Liver (tissue), 9 donors: Measurements from ENCODE around the gene NT5DC1. TPM values are rescaled to one million over a fixed set of nuclear protein-coding genes. Genes with fewer than 3 reads are reported as not detected.

Experiments used
- DNase-seq: peaks from one replicate; pipeline ENCODE4 v3.0.0-alpha.2; 2017; ENCODE audit warnings: low spot score
- H3K27ac ChIP-seq, 2 donors: one replicate each; pipeline ENCODE4 v1.7.0; 2013; ENCODE audit warnings: inconsistent platforms in 2 of 2, low read length in 2 of 2, control low read depth in 1 of 2, low read depth in 1 of 2, mild to moderate bottlenecking in 1 of 2
- H3K27me3 ChIP-seq, 4 donors: one replicate each; pipeline versions ENCODE4 v1.6.1 to v1.7.0; 2013; ENCODE audit warnings: low read length in 3 of 4, inconsistent platforms in 1 of 4, mild to moderate bottlenecking in 1 of 4, moderate library complexity in 1 of 4; ENCODE audit not compliant: control insufficient read depth in 4 of 4, insufficient read depth in 4 of 4
- H3K36me3 ChIP-seq, 4 donors: one replicate each; pipeline versions ENCODE4 v1.6.1 to v1.7.0; 2013; ENCODE audit warnings: low read length in 3 of 4, mild to moderate bottlenecking in 3 of 4, low read depth in 1 of 4, moderate library complexity in 1 of 4; ENCODE audit not compliant: control insufficient read depth in 4 of 4, insufficient read depth in 3 of 4
- H3K4me1 ChIP-seq, 4 donors: one replicate each; pipeline versions ENCODE4 v1.6.1 to v1.7.0; 2013; ENCODE audit warnings: low read length in 3 of 4, mild to moderate bottlenecking in 3 of 4, moderate library complexity in 1 of 4; ENCODE audit not compliant: control insufficient read depth in 4 of 4, insufficient read depth in 4 of 4
- H3K4me3 ChIP-seq, 3 donors: one replicate each; pipeline versions ENCODE4 v1.6.1 to v1.7.0; 2013; ENCODE audit warnings: low read length in 3 of 3, control low read depth in 1 of 3, low read depth in 1 of 3, mild to moderate bottlenecking in 1 of 3
- H3K9ac ChIP-seq, 2 donors: one replicate each; pipeline ENCODE4 v1.7.0; 2013; ENCODE audit warnings: low read length in 2 of 2, mild to moderate bottlenecking in 2 of 2, moderate library complexity in 2 of 2, control low read depth in 1 of 2, low read depth in 1 of 2
- H3K9me3 ChIP-seq, 4 donors: one replicate each; pipeline versions ENCODE4 v1.6.1 to v1.7.0; 2013; ENCODE audit warnings: low read length in 3 of 4; ENCODE audit not compliant: control insufficient read depth in 4 of 4
- EGR1 ChIP-seq, 2 donors: IDR thresholded peaks; 2 replicates each; pipeline ENCODE4 v1.6.1; 2016 to 2018; ENCODE audit warnings: antibody characterized with exemption in 2 of 2, low read depth in 2 of 2
- FOXA1 ChIP-seq: IDR thresholded peaks from 2 replicates; pipeline ENCODE4 v1.6.1; 2016; ENCODE audit warnings: antibody characterized with exemption
- FOXA2 ChIP-seq: IDR thresholded peaks from 2 replicates; pipeline ENCODE4 v1.6.1; 2016; ENCODE audit warnings: antibody characterized with exemption
- GABPA ChIP-seq, 2 donors: IDR thresholded peaks in 1 of 2; conservative IDR thresholded peaks in 1 of 2; 2 replicates each; pipeline ENCODE4 v1.6.1; 2016; ENCODE audit warnings: antibody characterized with exemption in 2 of 2, mild to moderate bottlenecking in 1 of 2, moderate library complexity in 1 of 2
- HNF4A ChIP-seq, 2 donors: conservative IDR thresholded peaks; 2 replicates each; pipeline ENCODE4 v1.6.1; 2016; ENCODE audit warnings: antibody characterized with exemption in 2 of 2, mild to moderate bottlenecking in 2 of 2
- HNF4G ChIP-seq: IDR thresholded peaks from 2 replicates; pipeline ENCODE4 v1.6.1; 2016; ENCODE audit warnings: antibody characterized with exemption
- JUND ChIP-seq, 2 donors: IDR thresholded peaks; 2 replicates each; pipeline ENCODE4 v1.6.1; 2016; ENCODE audit warnings: antibody characterized with exemption in 2 of 2
- NR2F2 ChIP-seq: IDR thresholded peaks from 2 replicates; pipeline ENCODE4 v1.6.1; 2016; ENCODE audit warnings: antibody characterized with exemption
- RAD21 ChIP-seq, 2 donors: IDR thresholded peaks; 2 replicates each; pipeline ENCODE4 v1.6.1; 2016; ENCODE audit warnings: antibody characterized with exemption in 2 of 2, mild to moderate bottlenecking in 2 of 2
- RXRA ChIP-seq, 2 donors: IDR thresholded peaks; 2 replicates each; pipeline ENCODE4 v1.6.1; 2017 to 2018; ENCODE audit warnings: antibody characterized with exemption in 2 of 2, mild to moderate bottlenecking in 1 of 2
- SP1 ChIP-seq: IDR thresholded peaks from 2 replicates; pipeline ENCODE4 v1.6.1; 2018; ENCODE audit warnings: antibody characterized with exemption, mild to moderate bottlenecking
- TAF1 ChIP-seq: conservative IDR thresholded peaks from 2 replicates; pipeline ENCODE4 v1.6.1; 2016; ENCODE audit warnings: antibody characterized with exemption, mild to moderate bottlenecking
- YY1 ChIP-seq: IDR thresholded peaks from 2 replicates; pipeline ENCODE4 v1.6.1; 2016; ENCODE audit warnings: antibody characterized with exemption, mild to moderate bottlenecking
- WGBS: extraction: QIAGEN DNeasy Blood & Tissue Kit; methylation state at CpG from one replicate; pipeline ENCODE4 v1.1.7; 2013; 5-methylcytosine and 5-hydroxymethylcytosine counted together
- polyA plus RNA-seq, 2 donors: library from polyadenylated mRNA; stranded (reverse) in 1 of 2; unstranded in 1 of 2; fragments of 200-250 nt in 1 of 2; fragments of >200 nt in 1 of 2; fragmentation: Nextera tagmentation in 1 of 2; extraction: Ambion mirVana in 1 of 2; gene quantifications; one replicate each; pipeline versions ENCODE4 v1.2.1 to v1.2.3, GENCODE V29; 2013 to 2015
- total RNA-seq, 2 donors: library from RNA; depleted of rRNA; stranded (reverse); fragments of >200 nt; gene quantifications; one replicate each; pipeline ENCODE4 v1.2.3, GENCODE V29; 2014
- TF ChIP-seq, protein P1 (sequence below): IDR thresholded peaks from 2 replicates; pipeline ENCODE4 v1.6.1; 2016; ENCODE audit warnings: antibody characterized with exemption
- TF ChIP-seq, protein P2 (sequence below): IDR thresholded peaks from 2 replicates; pipeline ENCODE4 v1.6.1; 2016; ENCODE audit warnings: antibody characterized with exemption
- TF ChIP-seq, protein P3 (sequence below): fragments of 150-350 bp; IDR thresholded peaks from 2 replicates; pipeline ENCODE4 v1.5.1; 2017; ENCODE audit warnings: improper control_type of control experiment, low read depth, low read length; ENCODE audit not compliant: missing input control
- TF ChIP-seq, protein P4 (sequence below): IDR thresholded peaks from 2 replicates; pipeline ENCODE4 v1.6.1; 2016; ENCODE audit warnings: antibody characterized with exemption, mild to moderate bottlenecking
- TF ChIP-seq, protein P5 (sequence below): IDR thresholded peaks from 2 replicates; pipeline ENCODE4 v1.6.1; 2016; ENCODE audit warnings: antibody characterized with exemption
- donor health status: healthy.
- donor health status: healthy.
- donor health status: healthy.
- donor health status: healthy.
- donor health status: healthy.

Gene NT5DC1
- total and polyA plus RNA-seq, 4 donors, result 10.4 to 31.4 (median 23.3) TPM

DNA sequence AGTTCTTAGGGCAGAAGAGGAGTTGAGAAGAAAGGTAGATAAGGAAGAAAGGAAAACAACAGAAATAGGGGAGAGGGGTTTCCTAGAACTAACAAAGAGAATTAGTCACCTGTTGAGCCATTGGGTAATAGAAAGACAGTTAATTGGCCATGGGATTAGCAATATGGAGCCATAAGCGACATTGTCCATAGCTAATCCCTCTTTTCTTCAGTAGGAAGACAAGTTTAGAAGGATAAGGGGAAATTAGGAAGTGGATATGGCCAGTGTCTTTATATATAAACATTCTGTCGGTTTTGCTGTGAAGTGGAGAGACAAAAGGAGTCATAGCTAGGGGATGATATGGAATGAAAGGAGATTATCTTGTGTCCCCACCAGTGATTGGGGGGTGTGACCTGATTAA, 69.2 kb downstream of the NT5DC1 start:
- 90% methylated on average over 2 of the region's 2 CpGs for WGBS
- Histone ChIP-seq H3K36me3 (peaks cover 0 to 1% (median under 1%) of the 10 kb centered on the region in 4 donors), H3K27me3 (no peaks in the 10 kb centered on the region), H3K4me3 (no peak overlapping the region), H3K27ac (no peak overlapping the region), H3K9me3 (no peaks in the 10 kb centered on the region), H3K9ac (no peak overlapping the region), H3K4me1 (no peaks in the 10 kb centered on the region)
- DNase-seq, result no peak
- TF ChIP-seq FOXA2, result no peak
- TF ChIP-seq JUND (IDR thresholded peaks at IDR 0.05), result no peak
- TF ChIP-seq RAD21 (IDR thresholded peaks at IDR 0.05), result no peak
- no peak for TF ChIP-seq TAF1
- TF ChIP-seq, protein P1, sequence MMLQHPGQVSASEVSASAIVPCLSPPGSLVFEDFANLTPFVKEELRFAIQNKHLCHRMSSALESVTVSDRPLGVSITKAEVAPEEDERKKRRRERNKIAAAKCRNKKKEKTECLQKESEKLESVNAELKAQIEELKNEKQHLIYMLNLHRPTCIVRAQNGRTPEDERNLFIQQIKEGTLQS, result no peak
- TF ChIP-seq NR2F2, result no peak
- no peak for TF ChIP-seq HNF4G
- no peak for TF ChIP-seq GABPA (IDR thresholded peaks at IDR 0.05 in 1 of 2, conservative IDR thresholded peaks at IDR 0.05 in 1 of 2)
- TF ChIP-seq SP1, result no peak
- TF ChIP-seq, protein P2, sequence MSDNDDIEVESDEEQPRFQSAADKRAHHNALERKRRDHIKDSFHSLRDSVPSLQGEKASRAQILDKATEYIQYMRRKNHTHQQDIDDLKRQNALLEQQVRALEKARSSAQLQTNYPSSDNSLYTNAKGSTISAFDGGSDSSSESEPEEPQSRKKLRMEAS, result no peak
- no peak for TF ChIP-seq YY1
- no peak for TF ChIP-seq RXRA (IDR thresholded peaks at IDR 0.05)
- no peak for TF ChIP-seq EGR1 (IDR thresholded peaks at IDR 0.05; ENCODE audit: low read depth in 2 of 2)
- TF ChIP-seq, protein P3, sequence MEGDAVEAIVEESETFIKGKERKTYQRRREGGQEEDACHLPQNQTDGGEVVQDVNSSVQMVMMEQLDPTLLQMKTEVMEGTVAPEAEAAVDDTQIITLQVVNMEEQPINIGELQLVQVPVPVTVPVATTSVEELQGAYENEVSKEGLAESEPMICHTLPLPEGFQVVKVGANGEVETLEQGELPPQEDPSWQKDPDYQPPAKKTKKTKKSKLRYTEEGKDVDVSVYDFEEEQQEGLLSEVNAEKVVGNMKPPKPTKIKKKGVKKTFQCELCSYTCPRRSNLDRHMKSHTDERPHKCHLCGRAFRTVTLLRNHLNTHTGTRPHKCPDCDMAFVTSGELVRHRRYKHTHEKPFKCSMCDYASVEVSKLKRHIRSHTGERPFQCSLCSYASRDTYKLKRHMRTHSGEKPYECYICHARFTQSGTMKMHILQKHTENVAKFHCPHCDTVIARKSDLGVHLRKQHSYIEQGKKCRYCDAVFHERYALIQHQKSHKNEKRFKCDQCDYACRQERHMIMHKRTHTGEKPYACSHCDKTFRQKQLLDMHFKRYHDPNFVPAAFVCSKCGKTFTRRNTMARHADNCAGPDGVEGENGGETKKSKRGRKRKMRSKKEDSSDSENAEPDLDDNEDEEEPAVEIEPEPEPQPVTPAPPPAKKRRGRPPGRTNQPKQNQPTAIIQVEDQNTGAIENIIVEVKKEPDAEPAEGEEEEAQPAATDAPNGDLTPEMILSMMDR, result no peak
- TF ChIP-seq, protein P4, sequence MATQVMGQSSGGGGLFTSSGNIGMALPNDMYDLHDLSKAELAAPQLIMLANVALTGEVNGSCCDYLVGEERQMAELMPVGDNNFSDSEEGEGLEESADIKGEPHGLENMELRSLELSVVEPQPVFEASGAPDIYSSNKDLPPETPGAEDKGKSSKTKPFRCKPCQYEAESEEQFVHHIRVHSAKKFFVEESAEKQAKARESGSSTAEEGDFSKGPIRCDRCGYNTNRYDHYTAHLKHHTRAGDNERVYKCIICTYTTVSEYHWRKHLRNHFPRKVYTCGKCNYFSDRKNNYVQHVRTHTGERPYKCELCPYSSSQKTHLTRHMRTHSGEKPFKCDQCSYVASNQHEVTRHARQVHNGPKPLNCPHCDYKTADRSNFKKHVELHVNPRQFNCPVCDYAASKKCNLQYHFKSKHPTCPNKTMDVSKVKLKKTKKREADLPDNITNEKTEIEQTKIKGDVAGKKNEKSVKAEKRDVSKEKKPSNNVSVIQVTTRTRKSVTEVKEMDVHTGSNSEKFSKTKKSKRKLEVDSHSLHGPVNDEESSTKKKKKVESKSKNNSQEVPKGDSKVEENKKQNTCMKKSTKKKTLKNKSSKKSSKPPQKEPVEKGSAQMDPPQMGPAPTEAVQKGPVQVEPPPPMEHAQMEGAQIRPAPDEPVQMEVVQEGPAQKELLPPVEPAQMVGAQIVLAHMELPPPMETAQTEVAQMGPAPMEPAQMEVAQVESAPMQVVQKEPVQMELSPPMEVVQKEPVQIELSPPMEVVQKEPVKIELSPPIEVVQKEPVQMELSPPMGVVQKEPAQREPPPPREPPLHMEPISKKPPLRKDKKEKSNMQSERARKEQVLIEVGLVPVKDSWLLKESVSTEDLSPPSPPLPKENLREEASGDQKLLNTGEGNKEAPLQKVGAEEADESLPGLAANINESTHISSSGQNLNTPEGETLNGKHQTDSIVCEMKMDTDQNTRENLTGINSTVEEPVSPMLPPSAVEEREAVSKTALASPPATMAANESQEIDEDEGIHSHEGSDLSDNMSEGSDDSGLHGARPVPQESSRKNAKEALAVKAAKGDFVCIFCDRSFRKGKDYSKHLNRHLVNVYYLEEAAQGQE, result no peak
- TF ChIP-seq HNF4A (conservative IDR thresholded peaks at IDR 0.05), result no peak
- no peak for TF ChIP-seq FOXA1
- TF ChIP-seq, protein P5, sequence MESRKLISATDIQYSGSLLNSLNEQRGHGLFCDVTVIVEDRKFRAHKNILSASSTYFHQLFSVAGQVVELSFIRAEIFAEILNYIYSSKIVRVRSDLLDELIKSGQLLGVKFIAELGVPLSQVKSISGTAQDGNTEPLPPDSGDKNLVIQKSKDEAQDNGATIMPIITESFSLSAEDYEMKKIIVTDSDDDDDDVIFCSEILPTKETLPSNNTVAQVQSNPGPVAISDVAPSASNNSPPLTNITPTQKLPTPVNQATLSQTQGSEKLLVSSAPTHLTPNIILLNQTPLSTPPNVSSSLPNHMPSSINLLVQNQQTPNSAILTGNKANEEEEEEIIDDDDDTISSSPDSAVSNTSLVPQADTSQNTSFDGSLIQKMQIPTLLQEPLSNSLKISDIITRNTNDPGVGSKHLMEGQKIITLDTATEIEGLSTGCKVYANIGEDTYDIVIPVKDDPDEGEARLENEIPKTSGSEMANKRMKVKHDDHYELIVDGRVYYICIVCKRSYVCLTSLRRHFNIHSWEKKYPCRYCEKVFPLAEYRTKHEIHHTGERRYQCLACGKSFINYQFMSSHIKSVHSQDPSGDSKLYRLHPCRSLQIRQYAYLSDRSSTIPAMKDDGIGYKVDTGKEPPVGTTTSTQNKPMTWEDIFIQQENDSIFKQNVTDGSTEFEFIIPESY, result no peak
